NCI-H1694 (cell line): ENCODE results near the gene RBBP5.
"Not testable (repeated sequence)": the region's sequence is repeated elsewhere in the genome, so short reads cannot be mapped to it uniquely, and the experiment has no call there.

Source experiments
- DNase-seq: peaks from one replicate; lab custom pipeline; 2025; lab: John Stamatoyannopoulos, UW

Gene RBBP5

GRCh38 chr1:205121660-205122488 is at the start of gene RBBP5:
Gene RBBP5 (minus strand): TSS chr1:205121978. CDS start chr1:205121873, 105 bp downstream.
- DNase-seq, result peak; percentile 92

- DNase-seq, result no peak
Measured at GRCh38 chr1:205171369-205171768, 49.6 kb upstream of the RBBP5 start.

GRCh38 chr1:205170532-205171269 is 48.9 kb upstream of the RBBP5 start:
- DNase-seq, result no peak

GRCh38 chr1:205169248-205169647 is 47.5 kb upstream of the RBBP5 start:
- no peak for DNase-seq

GRCh38 chr1:205168291-205168690 is 46.5 kb upstream of the RBBP5 start:
- no peak for DNase-seq

- no peak for DNase-seq
Measured at GRCh38 chr1:205162301-205162700, 40.5 kb upstream of the RBBP5 start.

GRCh38 chr1:205161076-205161475 is 39.3 kb upstream of the RBBP5 start:
- DNase-seq, result no peak

- no peak for DNase-seq
Measured at GRCh38 chr1:205158048-205158616, 36.4 kb upstream of the RBBP5 start.

- not testable (repeated sequence) for DNase-seq
Measured at GRCh38 chr1:205155665-205156377, 34.0 kb upstream of the RBBP5 start.

- no peak for DNase-seq
Measured at GRCh38 chr1:205152505-205152904, 30.7 kb upstream of the RBBP5 start.

- no peak for DNase-seq
Measured at GRCh38 chr1:205150651-205151428, 29.1 kb upstream of the RBBP5 start.

GRCh38 chr1:205147191-205147835 is 25.5 kb upstream of the RBBP5 start:
- no peak for DNase-seq

GRCh38 chr1:205144751-205145150 is 23.0 kb upstream of the RBBP5 start:
- no peak for DNase-seq

- no peak for DNase-seq
Measured at GRCh38 chr1:205144046-205144720, 22.4 kb upstream of the RBBP5 start.

GRCh38 chr1:205142102-205142469 is 20.3 kb upstream of the RBBP5 start:
- no peak for DNase-seq

GRCh38 chr1:205141236-205142101 is 19.7 kb upstream of the RBBP5 start:
- peak; percentile 84 for DNase-seq

- DNase-seq, result no peak
Measured at GRCh38 chr1:205140113-205140512, 18.3 kb upstream of the RBBP5 start.

- no peak for DNase-seq
Measured at GRCh38 chr1:205137901-205138300, 16.1 kb upstream of the RBBP5 start.

- no peak for DNase-seq
Measured at GRCh38 chr1:205133287-205133686, 11.5 kb upstream of the RBBP5 start.
